ENCODE data around the gene GTF3C1. TPM values are rescaled to one million over a fixed set of nuclear protein-coding genes. Genes with fewer than 3 reads are reported as not detected.
"Not testable (repeated sequence)": the region's sequence is repeated elsewhere in the genome, so short reads cannot be mapped to it uniquely, and the experiment has no call there.

Gene GTF3C1
- polyA plus RNA-seq, 3 donors from 2014 or later, result 73.7 to 107 (median 97.6) TPM

- Mint-ChIP-seq H3K27me3 (ENCODE audit: low read depth in 3 of 3) (peaks cover 10 to 24% (median 17%) of the 10 kb centered on the region in 3 donors), H3K4me3 (peak overlapping the region in 3 of 5 donors; percentile 9 to 28 (median 19)), H3K36me3 (peaks cover 23 to 27% (median 26%) of the 10 kb centered on the region in 3 donors), H3K9me3 (peaks cover 0 to 2% (median 0%) of the 10 kb centered on the region in 6 donors), H3K4me1 (peaks cover 52 to 57% of the 10 kb centered on the region in 2 donors), H3K27ac (peak overlapping the region; percentile 75 to 99 (median 88))
- DNase-seq, result no peak
Measured at GRCh38 chr16:27458987-27459688, 90.6 kb downstream of the GTF3C1 start.

- H3K36me3 Mint-ChIP-seq, result peaks cover 16 to 21% (median 19%) of the 10 kb centered on the region in 3 donors
- peak overlapping the region in 5 of 6 donors; percentile 52 to 99 (median 90) for H3K27ac Mint-ChIP-seq
- no peak overlapping the region for H3K4me3 Mint-ChIP-seq
- peaks cover 2 to 15% (median 9%) of the 10 kb centered on the region in 3 donors for H3K27me3 Mint-ChIP-seq (ENCODE audit: low read depth in 3 of 3)
- H3K9me3 Mint-ChIP-seq, result peaks cover 0 to 2% (median 0%) of the 10 kb centered on the region in 6 donors
- no peak for DNase-seq
- H3K4me1 Mint-ChIP-seq, result peaks cover 53% of the 10 kb centered on the region in 2 donors
Measured at GRCh38 chr16:27458258-27458657, 91.5 kb downstream of the GTF3C1 start.

- H3K4me3 Mint-ChIP-seq, DNase-seq: not testable (repeated sequence)
- H3K4me1 Mint-ChIP-seq, result peaks cover 52 to 54% of the 10 kb centered on the region in 2 donors
Measured at GRCh38 chr16:27457605-27457900, 92.2 kb downstream of the GTF3C1 start.

GRCh38 chr16:27455700-27456099 is 94.0 kb downstream of the GTF3C1 start:
- H3K27ac Mint-ChIP-seq, result peak overlapping the region in 5 of 6 donors; percentile 73 to 99 (median 94)
- peak overlapping the region in 1 of 5 donors; percentile 4 for H3K4me3 Mint-ChIP-seq
- peaks cover 0 to 2% (median 0%) of the 10 kb centered on the region in 6 donors for H3K9me3 Mint-ChIP-seq
- H3K36me3 Mint-ChIP-seq, result peaks cover 16 to 19% (median 18%) of the 10 kb centered on the region in 3 donors
- DNase-seq, result peak in 1 of 3 donors; percentile 25
- peaks cover 65 to 69% of the 10 kb centered on the region in 2 donors for H3K4me1 Mint-ChIP-seq
- peaks cover 6 to 21% (median 12%) of the 10 kb centered on the region in 3 donors for H3K27me3 Mint-ChIP-seq (ENCODE audit: low read depth in 3 of 3)

More at GRCh38 chr16:27457605-27457900, 92.2 kb downstream of the GTF3C1 start:
- Mint-ChIP-seq H3K27me3 (ENCODE audit: low read depth in 3 of 3) (peaks cover 2 to 15% (median 11%) of the 10 kb centered on the region in 3 donors), H3K36me3 (peaks cover 16 to 21% (median 19%) of the 10 kb centered on the region in 3 donors), H3K27ac (peak overlapping the region; percentile 60 to 99 (median 92))
- H3K9me3 Mint-ChIP-seq, result not testable (repeated sequence)

- peaks cover 0 to 2% (median 0%) of the 10 kb centered on the region in 6 donors for H3K9me3 Mint-ChIP-seq
- no peak for DNase-seq
- H3K4me3 Mint-ChIP-seq, result no peak overlapping the region
- H3K27me3 Mint-ChIP-seq (ENCODE audit: low read depth in 3 of 3), result peaks cover 17 to 24% (median 23%) of the 10 kb centered on the region in 3 donors
- peak overlapping the region; percentile 99 to 100 (median 100) for H3K27ac Mint-ChIP-seq
- H3K4me1 Mint-ChIP-seq, result peaks cover 78 to 83% of the 10 kb centered on the region in 2 donors
- H3K36me3 Mint-ChIP-seq, result peaks cover 2 to 13% (median 6%) of the 10 kb centered on the region in 3 donors
Measured at GRCh38 chr16:27453494-27453825, 96.3 kb downstream of the GTF3C1 start.

- peak overlapping the region; percentile 99 to 100 (median 100) for H3K27ac Mint-ChIP-seq
- no peak for DNase-seq
- no peaks in the 10 kb centered on the region for H3K9me3 Mint-ChIP-seq
- peaks cover 23 to 27% (median 27%) of the 10 kb centered on the region in 3 donors for H3K27me3 Mint-ChIP-seq (ENCODE audit: low read depth in 3 of 3)
- peaks cover 85 to 89% of the 10 kb centered on the region in 2 donors for H3K4me1 Mint-ChIP-seq
- peak overlapping the region in 2 of 5 donors; percentile 9 to 38 for H3K4me3 Mint-ChIP-seq
- H3K36me3 Mint-ChIP-seq, result peaks cover 6 to 18% (median 8%) of the 10 kb centered on the region in 3 donors
Measured at GRCh38 chr16:27452569-27453493, 96.9 kb downstream of the GTF3C1 start.

- no peak for DNase-seq
- peaks cover 23 to 37% (median 27%) of the 10 kb centered on the region in 3 donors for H3K36me3 Mint-ChIP-seq
- H3K27me3 Mint-ChIP-seq (ENCODE audit: low read depth in 3 of 3), result peaks cover 32 to 38% (median 35%) of the 10 kb centered on the region in 3 donors
- H3K27ac Mint-ChIP-seq, result peak overlapping the region; percentile 99 to 100 (median 100)
- peaks cover 88 to 94% of the 10 kb centered on the region in 2 donors for H3K4me1 Mint-ChIP-seq
- peak overlapping the region; percentile 84 to 90 (median 89) for H3K4me3 Mint-ChIP-seq
- no peaks in the 10 kb centered on the region for H3K9me3 Mint-ChIP-seq
Measured at GRCh38 chr16:27450196-27450549, 99.5 kb downstream of the GTF3C1 start.

- Mint-ChIP-seq H3K4me3 (peak overlapping the region; percentile 84 to 90 (median 89)), H3K27me3 (ENCODE audit: low read depth in 3 of 3) (peaks cover 32 to 38% (median 35%) of the 10 kb centered on the region in 3 donors), H3K27ac (peak overlapping the region; percentile 99 to 100 (median 100)), H3K9me3 (no peaks in the 10 kb centered on the region), H3K36me3 (peaks cover 29 to 43% (median 33%) of the 10 kb centered on the region in 3 donors), H3K4me1 (peaks cover 89 to 94% of the 10 kb centered on the region in 2 donors)
- peak; percentile 94 to 98 (median 94) for DNase-seq
Measured at GRCh38 chr16:27449434-27450195, 100.1 kb downstream of the GTF3C1 start.

- Mint-ChIP-seq H3K4me3 (peak overlapping the region; percentile 84 to 90 (median 89)), H3K4me1 (peaks cover 87 to 92% of the 10 kb centered on the region in 2 donors), H3K27ac (peak overlapping the region; percentile 99 to 100 (median 100)), H3K36me3 (peaks cover 32 to 51% (median 40%) of the 10 kb centered on the region in 3 donors), H3K9me3 (no peaks in the 10 kb centered on the region), H3K27me3 (ENCODE audit: low read depth in 3 of 3) (peaks cover 32 to 38% (median 35%) of the 10 kb centered on the region in 3 donors)
- peak in 1 of 3 donors; percentile 17 for DNase-seq
Measured at GRCh38 chr16:27448532-27449433, 100.9 kb downstream of the GTF3C1 start.

GRCh38 chr16:27447301-27447700 is 102.4 kb downstream of the GTF3C1 start:
- peaks cover 35 to 65% (median 42%) of the 10 kb centered on the region in 3 donors for H3K36me3 Mint-ChIP-seq
- peak overlapping the region; percentile 99 to 100 (median 100) for H3K27ac Mint-ChIP-seq
- no peaks in the 10 kb centered on the region for H3K9me3 Mint-ChIP-seq
- H3K4me1 Mint-ChIP-seq, result peaks cover 74 to 77% of the 10 kb centered on the region in 2 donors
- H3K4me3 Mint-ChIP-seq, result peak overlapping the region; percentile 79 to 89 (median 86)
- peaks cover 30 to 38% (median 32%) of the 10 kb centered on the region in 3 donors for H3K27me3 Mint-ChIP-seq (ENCODE audit: low read depth in 3 of 3)
- DNase-seq, result no peak

- Mint-ChIP-seq H3K27me3 (ENCODE audit: low read depth in 3 of 3) (peaks cover 30 to 38% (median 31%) of the 10 kb centered on the region in 3 donors), H3K36me3 (peaks cover 35 to 65% (median 42%) of the 10 kb centered on the region in 3 donors), H3K4me3 (peak overlapping the region; percentile 79 to 89 (median 86)), H3K9me3 (no peaks in the 10 kb centered on the region), H3K27ac (peak overlapping the region; percentile 99 to 100 (median 100)), H3K4me1 (peaks cover 68 to 71% of the 10 kb centered on the region in 2 donors)
- DNase-seq, result peak; percentile 93 to 95 (median 93)
Measured at GRCh38 chr16:27446721-27447120, 103.0 kb downstream of the GTF3C1 start.
